Measurements from ENCODE around the gene SPRYD7. TPM values are rescaled to one million over a fixed set of nuclear protein-coding genes. Genes with fewer than 3 reads are reported as not detected.
"Not testable (repeated sequence)": the region's sequence is repeated elsewhere in the genome, so short reads cannot be mapped to it uniquely, and the experiment has no call there.

Gene SPRYD7, protein sequence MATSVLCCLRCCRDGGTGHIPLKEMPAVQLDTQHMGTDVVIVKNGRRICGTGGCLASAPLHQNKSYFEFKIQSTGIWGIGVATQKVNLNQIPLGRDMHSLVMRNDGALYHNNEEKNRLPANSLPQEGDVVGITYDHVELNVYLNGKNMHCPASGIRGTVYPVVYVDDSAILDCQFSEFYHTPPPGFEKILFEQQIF
- polyA plus RNA-seq (ENCODE audit: insufficient read length in 4 of 4): 10 to 100 TPM; 12.8 to 17.3 (median 14.1) TPM

DNA sequence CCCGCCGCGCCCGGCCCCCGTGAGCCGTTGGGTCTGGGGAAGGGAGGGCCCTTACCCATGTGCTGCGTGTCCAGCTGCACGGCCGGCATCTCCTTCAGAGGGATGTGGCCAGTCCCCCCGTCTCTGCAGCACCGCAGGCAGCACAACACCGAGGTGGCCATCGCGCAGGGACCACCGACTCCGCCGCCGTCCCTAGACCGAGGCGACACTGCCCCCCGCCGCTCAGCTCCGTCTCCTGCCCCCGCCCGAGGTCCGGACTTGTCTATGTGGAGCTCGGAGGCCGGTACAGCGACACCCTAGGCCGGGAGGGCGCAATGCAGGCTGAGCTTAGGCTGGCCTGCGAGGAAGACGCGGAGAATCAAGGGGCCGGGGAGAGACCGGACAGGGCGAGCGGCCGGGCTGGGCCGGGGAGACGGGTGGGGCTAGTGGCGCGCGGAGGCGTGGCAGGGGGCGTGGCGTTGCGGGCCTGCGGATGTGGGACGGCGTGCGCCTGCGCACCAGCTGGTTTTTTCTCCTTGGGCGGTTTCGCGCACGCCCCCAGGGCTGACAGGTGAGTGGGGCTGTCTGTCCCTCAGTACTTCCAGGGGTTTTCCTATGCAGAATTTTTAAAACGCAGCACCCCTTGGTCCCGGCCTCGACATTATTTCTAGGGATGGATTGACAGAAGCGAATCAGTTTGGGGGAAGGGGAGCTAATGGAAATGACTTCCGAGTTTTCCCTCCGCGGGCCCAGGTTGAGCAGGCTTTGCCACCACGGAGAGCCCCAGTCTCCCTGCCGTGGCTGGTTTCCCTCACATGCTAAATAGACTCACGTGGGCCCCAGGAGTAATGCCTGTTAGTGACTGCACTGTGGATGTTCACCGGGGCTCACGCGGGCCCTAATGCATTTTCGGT lies at the start of gene SPRYD7:
SPRYD7 (minus strand) TSS at position 266 of the 893 bp plus-strand sequence; CDS start at position 161, 105 bp downstream.
- peak; percentile 92 to 96 (median 94) for DNase-seq (ENCODE audit: low read depth in 4 of 4, low spot score in 3 of 4)

DNA sequence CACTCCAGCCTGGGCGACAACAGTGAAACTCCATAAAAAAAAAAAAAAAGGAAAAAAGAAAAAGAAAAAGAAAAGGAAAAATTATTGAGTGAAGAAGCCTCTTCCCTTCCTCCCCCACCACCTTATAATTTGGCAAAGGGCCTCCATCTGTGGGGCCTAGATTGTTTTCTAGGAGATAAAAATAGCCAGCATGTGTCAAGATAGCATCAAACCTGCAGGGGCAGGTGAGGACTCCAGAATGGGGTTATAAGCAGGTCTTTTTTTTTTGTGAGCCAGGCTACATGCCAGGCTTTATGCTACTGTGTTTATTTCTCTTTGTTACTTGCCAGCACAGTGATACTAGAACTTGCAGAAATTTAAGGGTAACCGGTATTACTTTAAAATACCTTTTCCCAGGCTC lies 49.0 kb upstream of the SPRYD7 start:
- DNase-seq (ENCODE audit: low read depth in 4 of 4, low spot score in 3 of 4): no peak

DNA sequence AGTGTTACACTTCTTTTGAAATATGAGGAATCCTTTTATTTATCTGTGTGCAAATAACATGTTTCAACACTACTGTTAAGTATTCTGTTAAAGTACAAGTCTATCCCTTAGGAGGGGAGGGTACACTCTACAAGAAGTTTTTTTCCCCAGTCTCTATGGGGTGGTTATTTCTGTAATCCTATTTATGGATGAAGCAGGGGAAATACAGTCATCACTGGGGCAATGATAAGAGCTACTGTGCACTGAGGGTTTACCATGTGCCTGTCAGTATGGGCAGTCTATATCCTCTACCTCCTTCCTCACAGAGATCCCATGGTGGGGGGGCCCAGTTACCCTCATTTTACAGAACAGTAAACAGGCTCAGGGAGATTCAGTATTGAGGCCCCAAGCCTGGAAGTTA lies 44.1 kb upstream of the SPRYD7 start:
- DNase-seq (ENCODE audit: low read depth in 4 of 4, low spot score in 3 of 4): no peak

DNA sequence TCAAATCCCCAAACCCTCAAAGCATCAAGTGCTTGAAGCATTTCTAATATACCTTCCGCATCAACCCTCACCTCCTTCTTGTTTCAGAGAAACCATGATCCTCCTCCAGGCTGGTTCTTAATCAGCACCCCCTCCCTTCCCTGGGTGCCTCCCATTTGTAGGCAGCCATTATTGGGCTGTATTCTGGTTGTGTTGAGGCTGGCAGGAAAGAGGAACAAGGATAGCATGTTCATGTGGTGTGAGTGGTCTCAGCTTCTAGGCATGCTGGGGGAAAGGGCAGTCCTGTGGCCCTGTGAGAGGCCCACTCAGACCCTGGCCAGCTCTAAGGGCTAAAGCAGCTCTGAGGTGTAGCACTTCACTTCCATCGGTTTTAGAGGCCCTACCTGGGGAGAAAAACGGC lies 41.9 kb upstream of the SPRYD7 start:
- no peak for DNase-seq (ENCODE audit: low read depth in 4 of 4, low spot score in 3 of 4)

DNA sequence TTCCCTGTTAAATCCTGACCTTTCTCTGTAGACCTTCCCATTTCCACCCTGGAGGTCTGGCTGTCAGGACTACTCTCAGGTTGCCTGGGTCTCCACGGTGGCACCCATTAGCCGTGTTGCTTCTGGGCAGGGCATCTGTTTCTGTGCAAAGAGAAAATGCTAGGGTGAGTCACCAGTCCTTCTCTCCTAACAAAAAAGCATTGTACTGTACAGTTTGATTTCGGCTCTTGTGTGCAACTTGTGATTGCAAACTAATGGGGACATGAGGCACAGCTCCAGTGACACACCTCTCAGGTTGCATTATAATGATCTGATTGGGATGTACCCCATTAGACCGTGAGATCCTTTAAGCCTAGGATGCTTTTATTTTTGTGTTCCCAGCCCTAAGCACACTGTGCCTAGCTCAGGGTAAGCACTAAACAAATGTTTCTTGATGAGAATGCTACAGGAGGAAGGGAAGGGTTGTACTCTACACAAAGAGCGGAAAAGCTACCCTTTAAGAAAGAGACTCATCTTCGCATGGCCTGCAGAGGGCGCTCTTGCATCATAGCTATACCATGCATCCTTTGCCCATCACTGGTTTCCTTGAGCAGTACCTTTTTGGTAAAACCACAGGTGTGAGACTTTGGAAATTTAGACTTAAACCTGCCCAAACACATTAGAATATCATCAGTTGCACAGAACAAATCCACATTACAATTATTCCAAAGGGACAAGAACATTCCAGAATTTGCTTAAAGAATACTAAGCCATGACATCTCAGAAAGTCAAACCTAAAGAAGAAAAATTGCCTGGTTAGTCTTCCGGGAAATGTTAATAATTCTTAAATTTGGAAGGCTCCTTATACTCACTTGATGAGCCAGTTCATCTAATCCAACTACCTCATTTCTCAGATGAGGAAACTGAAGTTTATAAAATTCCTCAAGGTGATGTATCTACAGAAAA lies 40.4 kb upstream of the SPRYD7 start:
- DNase-seq (ENCODE audit: low read depth in 4 of 4, low spot score in 3 of 4): peak; percentile 54 to 73 (median 58)

DNA sequence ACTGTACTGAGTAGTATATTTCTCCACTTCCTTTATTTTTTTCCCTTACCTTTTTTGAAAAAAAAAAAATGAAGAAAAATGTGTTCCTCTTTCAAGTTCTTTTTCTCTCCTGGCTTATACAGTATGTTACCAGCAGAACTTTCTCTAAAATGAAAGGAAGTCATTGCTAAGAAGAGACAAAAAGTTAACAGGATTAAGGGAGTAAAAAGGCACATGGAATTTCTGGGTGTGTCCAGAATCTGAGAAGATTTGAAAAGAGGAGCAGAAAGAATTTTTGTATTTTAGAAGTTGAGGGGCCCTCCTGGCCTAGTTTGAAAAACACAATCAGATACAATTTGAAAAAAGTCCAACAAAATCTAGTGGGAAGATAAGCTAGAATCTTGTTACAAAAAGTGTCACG lies 39.7 kb upstream of the SPRYD7 start:
- no peak for DNase-seq (ENCODE audit: low read depth in 4 of 4, low spot score in 3 of 4)

DNA sequence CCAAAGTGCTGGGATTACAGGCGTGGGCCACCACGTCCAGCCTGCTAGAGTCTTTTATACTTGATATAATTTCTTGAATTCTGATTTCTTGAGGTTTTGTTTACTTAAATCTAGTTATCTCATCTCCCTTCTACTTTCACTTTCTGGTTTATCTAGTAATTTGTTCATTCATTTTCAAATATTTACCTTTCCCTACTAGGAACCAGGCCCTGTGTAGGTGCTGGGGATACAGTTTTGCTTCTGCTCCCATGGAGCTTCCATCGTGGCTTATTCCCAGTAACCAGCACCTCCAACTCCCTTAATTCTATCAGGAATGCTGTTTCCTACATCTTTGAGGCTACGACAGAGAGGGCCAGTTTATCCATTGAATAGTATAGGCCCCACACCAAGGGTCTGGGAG lies 36.6 kb upstream of the SPRYD7 start:
- no peak for DNase-seq (ENCODE audit: low read depth in 4 of 4, low spot score in 3 of 4)

DNA sequence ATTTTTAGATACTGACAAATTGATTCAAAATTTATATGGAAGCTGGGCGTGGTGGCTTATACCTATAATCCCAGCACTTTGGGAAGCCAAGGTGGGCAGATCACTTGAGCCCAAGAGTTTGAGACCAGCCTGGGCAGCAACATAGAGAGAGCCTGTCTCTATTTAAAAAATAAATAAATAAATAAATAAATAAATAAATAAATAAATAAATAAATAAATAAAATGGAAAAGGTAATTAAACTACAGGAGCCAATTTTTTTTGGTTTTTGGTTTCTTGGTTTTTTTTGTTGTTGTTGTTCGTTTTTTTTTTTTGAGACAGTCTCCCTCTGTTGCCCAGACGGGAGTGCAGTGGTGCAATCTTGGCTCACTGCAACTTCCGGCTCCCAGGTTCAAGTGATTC lies 31.3 kb upstream of the SPRYD7 start:
- DNase-seq (ENCODE audit: low read depth in 4 of 4, low spot score in 3 of 4): no peak

DNA sequence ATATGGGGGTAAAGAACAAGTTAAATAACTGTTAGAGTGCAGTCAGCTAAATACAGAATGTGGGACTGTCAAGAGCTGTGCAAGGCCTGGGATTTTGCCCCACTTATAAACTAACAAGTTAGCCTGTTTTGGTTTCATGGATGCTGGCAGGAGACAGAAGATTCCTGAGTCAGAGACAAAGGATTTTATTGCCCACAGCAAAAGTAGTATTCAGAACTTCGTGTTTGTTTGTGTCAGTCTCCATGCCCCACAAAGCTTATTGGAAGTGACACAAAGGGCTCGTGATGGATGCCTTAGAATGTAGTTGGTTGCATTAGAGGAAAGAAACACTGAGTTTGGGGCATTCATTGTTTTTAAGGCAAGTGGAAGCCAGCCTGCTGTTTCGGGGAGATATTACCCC lies 22.2 kb upstream of the SPRYD7 start:
- no peak for DNase-seq (ENCODE audit: low read depth in 4 of 4, low spot score in 3 of 4)

DNA sequence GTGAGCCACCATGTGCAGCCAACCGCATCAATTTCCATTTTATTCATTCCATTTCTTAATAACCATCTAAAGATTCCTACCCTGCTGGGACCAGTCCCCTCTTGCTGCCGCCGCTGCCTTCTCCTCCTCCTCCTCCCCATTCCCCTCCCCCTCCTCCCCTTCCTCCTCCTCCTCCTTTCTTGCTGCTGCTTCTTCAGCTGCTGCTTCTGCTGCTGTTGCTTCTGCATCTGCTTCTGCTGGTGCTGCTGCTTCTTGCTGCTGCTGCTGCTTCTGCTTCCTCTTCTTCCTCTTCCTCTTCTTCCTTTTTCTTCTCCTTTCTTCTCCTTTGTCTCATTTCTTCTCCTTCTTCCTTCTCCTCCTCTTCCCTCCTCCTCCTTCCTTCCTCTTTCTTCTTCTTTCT lies 20.0 kb upstream of the SPRYD7 start:
- no peak for DNase-seq (ENCODE audit: low read depth in 4 of 4, low spot score in 3 of 4)

DNA sequence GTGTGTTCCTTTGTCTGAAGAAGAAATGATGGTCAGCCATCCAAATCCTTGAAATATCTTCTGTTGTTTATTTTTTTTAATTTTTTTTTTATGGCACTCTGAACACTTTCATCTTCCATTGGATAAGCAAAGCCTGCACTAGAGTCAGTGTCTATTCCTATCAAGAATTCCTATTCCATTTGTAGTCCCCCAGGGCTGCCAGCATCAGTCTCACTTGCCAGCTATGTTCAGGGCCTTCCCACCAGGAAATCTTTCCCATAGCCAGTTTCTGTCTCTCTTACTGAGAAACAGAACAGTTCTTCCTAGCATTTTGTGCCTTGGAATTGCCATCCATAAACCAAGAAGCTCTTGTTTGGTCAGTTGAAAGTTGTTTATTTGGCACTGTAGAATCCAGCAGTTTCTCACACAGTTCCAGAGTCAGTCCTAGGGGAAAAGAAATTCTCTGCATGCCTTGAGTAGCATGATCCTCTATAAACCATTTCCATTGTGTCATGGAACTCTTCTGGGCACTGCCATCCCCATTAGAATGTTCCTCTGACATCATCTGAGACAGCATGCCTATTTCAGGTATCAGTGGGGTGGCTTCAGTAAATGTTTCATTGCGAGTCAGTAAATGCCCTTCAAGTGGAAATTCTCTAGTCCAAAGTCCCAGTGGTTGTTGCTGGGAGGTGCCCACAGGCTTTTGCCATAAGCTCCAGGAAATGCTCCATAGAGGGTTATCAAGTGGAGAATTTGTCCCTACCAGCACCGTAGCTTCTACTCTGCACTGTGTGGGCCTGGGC lies 18.7 kb upstream of the SPRYD7 start:
- no peak for DNase-seq (ENCODE audit: low read depth in 4 of 4, low spot score in 3 of 4)

DNA sequence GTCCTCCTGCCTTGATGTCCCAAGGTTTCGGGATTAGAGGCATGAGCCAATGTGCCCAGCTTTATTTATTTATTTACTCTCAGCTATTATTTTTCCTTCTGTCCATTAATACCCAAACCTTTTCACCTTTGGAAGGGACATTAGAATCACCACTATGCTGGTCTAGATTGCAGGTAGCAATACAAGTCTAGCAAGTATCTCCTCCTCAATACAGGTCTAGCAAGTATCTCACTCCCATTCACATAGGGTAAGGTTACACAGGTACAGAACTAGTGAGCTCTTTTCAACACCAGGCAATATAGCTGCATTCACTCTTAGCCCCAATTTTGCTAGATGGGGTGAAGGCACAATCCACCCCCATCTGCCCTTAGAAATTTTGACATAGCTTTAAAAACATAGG lies 17.4 kb upstream of the SPRYD7 start:
- DNase-seq (ENCODE audit: low read depth in 4 of 4, low spot score in 3 of 4): no peak

DNA sequence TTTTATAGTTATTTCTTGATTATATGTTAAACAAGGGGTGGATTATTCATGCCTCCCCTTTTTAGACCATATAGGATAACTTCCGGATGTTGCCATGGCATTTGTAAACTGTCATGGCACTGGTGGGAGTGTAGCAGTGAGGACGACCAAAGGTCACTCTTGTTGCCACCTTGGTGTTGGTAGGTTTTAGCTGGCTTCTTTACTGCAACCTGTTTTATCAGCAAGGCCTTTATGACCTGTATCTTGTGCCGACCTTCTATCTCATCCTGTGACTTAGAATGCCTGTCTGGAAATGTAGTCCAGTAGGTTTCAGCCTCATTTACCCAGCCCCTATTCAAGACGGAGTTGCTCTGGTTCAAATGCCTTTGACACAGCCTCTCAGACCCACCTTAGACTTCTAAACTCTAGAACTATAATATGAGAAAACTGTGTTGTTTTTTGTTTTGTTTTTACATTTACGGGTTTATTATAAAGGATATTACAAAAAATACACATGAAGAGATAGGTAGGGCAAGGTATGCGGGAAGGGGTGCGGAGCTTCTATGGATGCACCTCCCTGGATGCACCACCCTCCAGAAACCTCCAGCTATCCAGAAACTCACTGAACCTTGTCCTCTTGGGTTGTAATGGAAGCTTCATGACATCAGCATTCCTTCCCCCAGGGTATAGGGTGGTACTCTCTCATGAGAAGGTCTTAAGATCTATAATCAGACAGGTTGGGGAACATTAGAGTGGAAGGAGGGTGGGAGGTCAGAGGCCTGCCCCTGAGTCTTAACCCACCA lies 15.8 kb upstream of the SPRYD7 start:
- DNase-seq (ENCODE audit: low read depth in 4 of 4, low spot score in 3 of 4): no peak

DNA sequence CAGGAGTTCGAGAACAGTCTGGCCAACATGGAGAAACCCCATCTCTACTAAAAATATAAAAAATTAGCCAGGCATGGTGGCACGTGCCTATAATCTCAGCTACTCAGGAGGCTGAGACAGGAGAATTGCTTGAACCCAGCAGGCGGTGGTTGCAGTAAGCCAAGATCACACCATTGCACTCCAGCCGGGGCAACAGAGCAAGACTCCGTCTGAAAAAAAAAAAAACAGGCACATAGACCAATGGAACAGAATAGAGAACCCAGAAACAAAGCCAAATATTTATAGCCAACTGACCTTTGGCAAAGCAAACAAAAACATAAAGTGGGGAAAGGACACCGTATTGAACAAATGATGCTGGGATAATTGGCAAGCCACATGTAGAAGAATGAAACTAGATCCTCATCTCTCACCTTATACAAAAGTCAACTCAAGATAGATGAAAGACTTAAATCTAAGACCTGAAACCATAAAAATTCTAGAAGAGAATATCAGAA lies 12.7 kb upstream of the SPRYD7 start:
- not testable (repeated sequence) for DNase-seq (ENCODE audit: low read depth in 4 of 4, low spot score in 3 of 4)

DNA sequence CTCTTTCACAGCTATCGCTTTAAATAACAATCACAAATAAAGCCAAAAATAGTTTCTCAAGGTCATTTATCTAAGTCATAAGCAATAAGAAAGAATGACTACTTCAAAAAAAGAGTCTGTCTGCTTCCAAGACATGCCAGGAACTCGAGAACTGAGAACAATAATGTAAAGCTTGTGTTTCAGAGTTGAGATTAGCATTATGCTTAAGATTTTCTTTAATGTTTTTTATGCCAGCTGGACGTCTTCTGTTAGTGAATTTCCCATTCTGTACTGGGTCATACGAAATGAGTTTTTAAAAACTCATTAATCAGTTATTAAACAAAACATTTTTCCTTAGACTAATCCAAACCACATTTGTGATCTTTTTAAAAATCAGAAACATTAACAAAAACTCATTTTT lies 3.2 kb upstream of the SPRYD7 start:
- peak in 1 of 4 donors; percentile 1 for DNase-seq (ENCODE audit: low read depth in 4 of 4, low spot score in 3 of 4)

DNA sequence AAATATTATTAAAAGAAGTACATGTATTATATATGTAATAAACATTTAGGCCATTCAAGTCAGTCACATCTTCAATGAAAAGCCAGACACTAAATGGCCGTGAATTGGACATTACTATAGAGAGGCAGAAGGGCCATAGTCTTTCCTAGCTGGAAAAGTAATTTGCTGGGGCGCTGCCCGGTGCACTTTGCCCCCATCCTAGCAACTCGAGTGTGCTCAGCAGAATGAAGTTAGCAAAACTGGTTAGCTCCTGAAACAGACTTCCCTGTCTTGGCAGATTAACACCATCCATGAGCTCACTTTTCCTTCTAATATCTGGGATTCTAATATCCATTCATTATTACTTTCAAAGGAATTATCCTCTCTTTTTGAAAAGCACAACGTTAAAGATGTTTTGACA lies 2.8 kb upstream of the SPRYD7 start:
- peak in 2 of 4 donors; percentile 1 to 2 for DNase-seq (ENCODE audit: low read depth in 4 of 4, low spot score in 3 of 4)

DNA sequence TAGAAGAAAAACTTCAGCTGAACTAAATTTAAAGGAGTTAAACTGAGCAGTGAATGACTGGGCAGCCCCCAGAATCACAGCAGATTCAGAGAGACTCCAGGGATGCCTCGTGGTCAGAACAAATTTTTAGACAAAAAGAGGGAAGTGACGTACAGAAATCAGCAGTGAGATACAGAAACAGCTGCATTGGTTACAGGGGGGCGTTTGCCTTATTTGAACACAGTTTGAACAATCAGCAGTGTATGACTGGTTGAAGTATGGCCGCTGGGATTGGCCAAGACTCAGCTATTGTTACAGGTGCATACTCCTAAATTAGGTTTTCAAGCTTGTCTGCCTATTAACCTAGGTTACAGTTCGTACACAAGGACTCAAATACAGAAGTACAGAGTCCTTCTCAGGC lies 2.2 kb upstream of the SPRYD7 start:
- no peak for DNase-seq (ENCODE audit: low read depth in 4 of 4, low spot score in 3 of 4)

DNA sequence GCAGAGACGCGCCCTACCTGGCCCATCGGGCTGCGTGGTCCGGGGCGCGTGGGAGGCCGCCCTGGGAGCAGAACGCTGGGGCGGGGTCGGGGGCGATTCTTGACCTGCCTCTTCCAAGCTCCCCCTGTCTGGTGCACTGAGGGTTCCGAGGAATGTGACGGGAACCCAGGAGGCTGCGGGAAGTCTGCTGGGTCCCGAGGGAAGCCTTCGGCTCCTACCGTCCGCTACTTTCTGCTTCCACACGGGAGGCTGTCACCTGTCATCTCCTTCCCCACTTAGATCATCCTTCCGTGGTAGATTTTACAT lies 781 bp upstream of the SPRYD7 start:
- no peak for DNase-seq (ENCODE audit: low read depth in 4 of 4, low spot score in 3 of 4)

All from right renal pelvis (tissue), 4 donors.